NK-92 treated with Interleukin-12 subunit alpha and Interleukin-12 subunit beta, amount 100 ng/mL, for 24 hours (cell line): Measurements from ENCODE around the gene NF1.
"Not testable (repeated sequence)": the region's sequence is repeated elsewhere in the genome, so short reads cannot be mapped to it uniquely, and the experiment has no call there.

ENCODE experiments used
- DNase-seq: peaks from one replicate; lab custom pipeline; 2025; lab: John Stamatoyannopoulos, UW

The NF1 gene

DNA sequence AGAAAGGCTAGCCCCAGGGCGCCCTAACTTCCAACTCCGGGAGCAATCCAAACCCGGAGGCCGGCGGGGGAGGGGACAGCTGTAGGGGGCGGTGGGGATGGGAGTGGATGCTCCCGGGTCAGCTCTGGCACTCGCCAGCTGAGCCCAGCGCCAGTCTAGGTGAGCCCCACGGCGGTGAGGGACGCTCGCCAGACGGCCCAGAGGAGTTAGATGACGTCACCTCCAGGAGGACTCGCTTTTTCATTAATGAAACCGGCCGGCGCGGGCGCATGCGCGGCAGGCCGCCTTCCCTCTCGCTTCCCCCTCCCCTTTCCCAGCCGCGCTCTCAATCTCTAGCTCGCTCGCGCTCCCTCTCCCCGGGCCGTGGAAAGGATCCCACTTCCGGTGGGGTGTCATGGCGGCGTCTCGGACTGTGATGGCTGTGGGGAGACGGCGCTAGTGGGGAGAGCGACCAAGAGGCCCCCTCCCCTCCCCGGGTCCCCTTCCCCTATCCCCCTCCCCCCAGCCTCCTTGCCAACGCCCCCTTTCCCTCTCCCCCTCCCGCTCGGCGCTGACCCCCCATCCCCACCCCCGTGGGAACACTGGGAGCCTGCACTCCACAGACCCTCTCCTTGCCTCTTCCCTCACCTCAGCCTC lies at the start of gene NF1:
TSS of gene NF1 (plus strand) at position 378 of the 636 bp plus-strand sequence. CDS start 333 bp downstream, outside the sequence.
- peak; percentile 89 for DNase-seq

GRCh38 chr17:31046856-31047425 lies 47.8 kb upstream of the NF1 start:
- DNase-seq = not testable (repeated sequence)

DNA sequence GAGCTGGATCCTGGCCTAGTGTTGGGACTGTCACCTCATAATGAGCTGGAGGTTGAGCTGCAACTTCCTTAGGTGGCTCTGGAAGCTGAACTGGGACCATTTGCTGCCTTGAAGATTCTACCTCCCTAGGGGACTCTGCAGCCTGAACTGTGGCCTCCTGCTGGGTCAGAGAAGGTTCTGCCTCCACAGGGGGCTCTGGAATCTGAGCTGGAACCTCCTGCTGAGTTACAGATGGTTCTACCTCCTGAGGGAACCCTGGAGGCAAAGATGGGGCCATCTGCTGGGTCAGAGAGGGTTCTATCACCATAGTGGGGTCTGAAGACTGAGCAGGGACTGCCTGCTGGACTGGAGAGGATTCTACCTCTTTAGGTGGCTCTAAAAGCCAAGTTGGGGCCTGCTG lies 46.6 kb upstream of the NF1 start:
- no peak for DNase-seq

DNA sequence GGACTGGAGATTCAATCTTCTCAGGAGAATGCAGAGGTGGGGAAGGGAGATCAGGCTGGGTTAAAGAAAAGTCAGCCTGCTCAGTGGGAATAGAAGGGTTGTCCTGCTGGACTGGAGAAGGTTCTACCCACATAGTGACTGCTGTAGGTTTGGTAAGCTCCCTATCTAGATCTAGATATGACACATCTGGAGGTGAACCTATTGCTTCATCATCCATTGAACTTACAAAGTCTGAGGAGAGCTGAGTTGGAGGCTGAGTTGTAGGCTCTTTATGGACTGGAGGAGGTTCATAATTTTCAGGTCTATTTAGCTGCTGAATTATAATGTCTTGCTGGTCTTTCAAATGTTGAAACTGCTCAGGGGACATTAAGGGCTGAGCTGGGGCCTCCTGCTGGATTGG lies 46.0 kb upstream of the NF1 start:
- no peak for DNase-seq

DNA sequence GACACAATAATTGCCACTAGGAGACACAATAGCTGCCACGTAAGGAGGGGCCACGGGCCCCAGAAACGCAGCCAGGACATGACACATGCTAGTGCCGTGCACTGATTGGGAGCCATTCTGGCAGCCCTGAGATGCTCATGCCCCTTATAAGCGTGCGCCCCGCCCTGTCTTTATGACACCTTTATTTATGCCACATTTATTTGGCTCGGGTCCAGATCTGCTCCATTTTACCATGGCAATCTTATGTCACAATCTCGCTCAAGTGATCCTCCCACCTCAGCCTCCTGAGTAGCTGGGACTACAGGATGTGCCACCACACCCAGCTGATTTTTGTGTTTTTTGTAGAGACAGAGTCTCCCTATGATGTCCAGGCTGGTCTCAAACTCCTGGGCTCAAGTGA lies 43.8 kb upstream of the NF1 start:
- DNase-seq = no peak

GRCh38 chr17:31051506-31051905 lies 43.3 kb upstream of the NF1 start:
- DNase-seq = no peak

- peak; percentile 57 for DNase-seq
Measured at GRCh38 chr17:31052187-31052889, 42.4 kb upstream of the NF1 start.

GRCh38 chr17:31053071-31053470 lies 41.7 kb upstream of the NF1 start:
- no peak for DNase-seq

- no peak for DNase-seq
Measured at GRCh38 chr17:31054761-31055160, 40.0 kb upstream of the NF1 start.

DNA sequence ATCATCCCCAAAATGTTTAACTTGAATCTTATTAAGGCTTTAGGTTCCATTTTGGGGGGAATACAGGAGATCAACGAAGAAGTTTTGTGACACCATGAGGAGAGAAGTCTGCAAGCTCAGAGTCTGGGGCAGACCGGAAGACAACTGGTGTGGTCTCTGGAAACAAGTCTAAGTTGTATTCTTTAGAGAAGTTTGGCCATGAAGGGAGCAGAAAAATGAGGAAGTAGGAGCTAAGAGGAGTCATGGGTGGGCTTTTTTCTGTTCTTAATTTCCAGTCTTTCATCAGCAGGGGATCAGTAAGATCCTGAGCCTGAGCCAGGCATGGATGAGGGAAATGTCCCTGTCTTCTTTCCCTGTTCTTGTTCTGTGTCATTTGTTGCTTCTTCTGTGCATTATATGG lies 35.8 kb upstream of the NF1 start:
- no peak for DNase-seq

- no peak for DNase-seq
Measured at GRCh38 chr17:31060791-31061550, 33.8 kb upstream of the NF1 start.

GRCh38 chr17:31061678-31062077 lies 33.1 kb upstream of the NF1 start:
- no peak for DNase-seq

DNA sequence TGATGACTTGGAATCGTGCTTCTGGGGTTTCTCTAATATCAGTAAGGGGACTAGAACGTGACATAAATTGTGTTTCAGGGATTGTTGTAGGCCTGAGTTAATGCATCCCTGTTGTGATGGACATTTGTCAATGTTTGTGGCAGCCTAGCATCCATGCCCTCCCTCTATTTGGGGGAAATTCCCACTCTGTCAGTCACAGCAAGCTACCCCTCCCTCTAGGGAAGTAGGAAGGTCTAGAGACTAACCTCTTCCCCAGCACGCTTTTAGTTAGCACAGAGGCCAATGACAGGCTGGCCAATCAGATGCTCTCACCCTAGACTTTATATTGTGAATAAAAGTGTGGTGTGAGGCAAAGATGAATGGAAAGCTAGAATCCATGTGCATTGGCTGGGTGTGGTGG lies 32.4 kb upstream of the NF1 start:
- DNase-seq = no peak

GRCh38 chr17:31064707-31065106 lies 30.1 kb upstream of the NF1 start:
- DNase-seq = no peak

GRCh38 chr17:31067691-31068184 lies 27.0 kb upstream of the NF1 start:
- no peak for DNase-seq

GRCh38 chr17:31068291-31068690 lies 26.5 kb upstream of the NF1 start:
- DNase-seq = no peak

DNA sequence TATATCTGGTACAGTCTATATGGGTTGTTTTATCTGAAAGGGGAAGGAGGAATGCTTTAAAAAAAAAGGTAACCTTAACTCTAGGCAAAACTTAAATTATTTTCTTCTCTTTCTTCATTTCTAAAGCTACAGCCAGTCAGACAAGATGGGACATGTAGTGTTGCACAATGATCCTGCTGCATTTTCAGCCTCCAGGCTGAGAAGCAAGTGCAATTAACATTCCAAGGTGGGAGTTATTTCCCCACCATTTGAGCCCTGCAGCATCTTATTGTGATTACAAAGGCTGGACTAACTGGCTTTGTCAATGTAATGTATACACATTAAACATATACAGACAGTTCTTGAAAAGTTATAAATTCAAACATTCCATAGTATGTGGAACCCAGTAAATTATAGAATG lies 22.6 kb upstream of the NF1 start:
- no peak for DNase-seq

- no peak for DNase-seq
Measured at GRCh38 chr17:31073411-31073810, 21.4 kb upstream of the NF1 start.

DNA sequence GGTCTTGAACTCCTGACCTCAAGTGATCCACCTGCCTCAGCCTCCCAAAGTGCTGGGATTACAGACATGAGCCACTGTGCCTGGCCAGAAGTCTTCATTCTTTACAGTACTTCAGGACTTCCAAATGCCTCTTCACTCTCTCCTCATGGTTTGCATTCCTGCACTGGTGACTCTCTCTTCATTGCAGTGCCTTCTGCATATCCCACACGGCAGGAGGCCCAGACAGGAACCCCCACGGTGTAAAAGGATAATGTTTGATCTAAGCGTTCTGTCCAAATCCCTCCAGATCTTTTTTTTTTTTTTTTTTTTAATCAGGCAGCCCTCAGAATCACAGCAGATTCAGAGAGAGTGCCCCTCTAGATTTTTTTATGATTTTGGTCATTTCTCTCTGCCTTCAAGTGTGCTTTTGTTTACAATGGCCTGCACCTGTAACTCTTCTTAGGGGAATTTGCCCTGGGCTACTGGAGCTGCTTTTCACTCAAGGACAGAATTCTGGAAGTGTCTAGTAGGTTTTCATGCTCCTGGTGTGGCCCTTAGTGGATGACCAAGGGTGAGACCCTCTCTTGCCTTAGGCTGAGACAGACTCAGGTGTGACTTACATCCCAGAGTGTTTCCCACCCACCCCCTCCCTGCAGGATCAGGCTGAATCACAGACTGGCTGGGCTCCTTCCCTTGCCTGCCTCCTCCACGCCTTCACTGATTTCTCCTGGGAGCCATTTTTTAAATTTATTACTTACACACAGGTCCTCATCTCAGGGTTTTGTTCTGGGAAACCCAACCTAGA lies 19.8 kb upstream of the NF1 start:
- DNase-seq = no peak

- DNase-seq = no peak
Measured at GRCh38 chr17:31078290-31078689, 16.5 kb upstream of the NF1 start.

DNA sequence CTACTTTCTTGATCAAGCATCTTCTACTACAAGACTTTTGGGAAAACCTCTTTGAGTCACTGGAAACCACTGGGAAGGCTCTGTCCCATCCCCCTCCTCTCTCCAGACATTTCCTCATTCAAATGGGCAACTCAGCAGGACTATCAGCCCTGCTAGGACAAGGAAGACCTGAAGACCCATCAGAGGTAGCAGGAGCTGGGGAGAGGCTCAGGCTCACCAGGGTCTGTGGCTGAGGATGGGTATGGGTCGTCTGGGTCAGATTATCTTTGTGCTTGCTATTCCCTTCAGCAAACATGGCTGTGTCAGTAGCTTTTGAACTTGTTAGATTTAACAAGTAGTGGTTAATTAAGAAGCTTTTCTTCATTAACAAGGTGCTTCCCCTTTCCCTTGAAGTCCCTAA lies 15.0 kb upstream of the NF1 start:
- DNase-seq = no peak

GRCh38 chr17:31085563-31085962 lies 9.2 kb upstream of the NF1 start:
- no peak for DNase-seq
